SK-N-SH treated with all-trans-retinoic acid at 6 μM for 48 hours (cell line): ENCODE data around the gene NACC1.

Source experiments
- ATAC-seq: fragments of 200-7000 bp; cut with Tn5 transposase; 3 replicates; pipeline ENCODE4 v1.9.1; 2020; ENCODE audit warnings: mild to moderate bottlenecking, moderate library complexity
- ARNTL ChIP-seq: fragments of 450-650 bp; formaldehyde crosslinking; IDR thresholded peaks from 2 replicates; pipeline ENCODE4 v1.5.0; 2020; ENCODE audit warnings: low read depth, mild to moderate bottlenecking, moderate library complexity, borderline replicate concordance
- BACH2 ChIP-seq: fragments of 250-450 bp; sonication (Bioruptor Pico); IDR thresholded peaks from 2 replicates; pipeline ENCODE4 v1.9.0; 2021; ENCODE audit warnings: mild to moderate bottlenecking, borderline replicate concordance
- CSDC2 ChIP-seq: fragments of 250-450 bp; sonication (Bioruptor Pico); IDR thresholded peaks from 2 replicates; pipeline ENCODE4 v1.5.0; 2020; ENCODE audit warnings: mild to moderate bottlenecking, moderate library complexity
- ESRRG ChIP-seq: fragments of 250-450 bp; sonication (Bioruptor Pico); IDR thresholded peaks from 2 replicates; pipeline ENCODE4 v1.6.1; 2021; ENCODE audit warnings: mild to moderate bottlenecking
- GLIS3 ChIP-seq: fragments of 250-450 bp; sonication (Bioruptor Pico); IDR thresholded peaks from 2 replicates; pipeline ENCODE4 v1.5.0; 2020; ENCODE audit warnings: mild to moderate bottlenecking, moderate library complexity
- ISL1 ChIP-seq: fragments of 250-450 bp; sonication (Bioruptor Pico); IDR thresholded peaks from 2 replicates; pipeline ENCODE4 v2.1.2; 2022; ENCODE audit warnings: mild to moderate bottlenecking, moderate library complexity
- OSR1 ChIP-seq: fragments of 250-450 bp; sonication (Bioruptor Pico); IDR thresholded peaks from 2 replicates; pipeline ENCODE4 v1.8.0; 2022; ENCODE audit warnings: moderate library complexity, mild to moderate bottlenecking, inconsistent platforms
- RARB ChIP-seq: fragments of 250-450 bp; sonication (Bioruptor Pico); IDR thresholded peaks from 2 replicates; pipeline ENCODE4 v1.8.0; 2021; ENCODE audit warnings: mild to moderate bottlenecking, moderate library complexity
- SNAI2 ChIP-seq: fragments of 250-450 bp; sonication (Bioruptor Pico); IDR thresholded peaks from 2 replicates; pipeline ENCODE4 v1.5.0; 2020; ENCODE audit warnings: mild to moderate bottlenecking, moderate library complexity
- TCF4 ChIP-seq: fragments of 250-450 bp; sonication (Bioruptor Pico); IDR thresholded peaks from 2 replicates; pipeline ENCODE4 v1.8.0; 2021; ENCODE audit warnings: mild to moderate bottlenecking, moderate library complexity, borderline replicate concordance
- TOX ChIP-seq: fragments of 250-450 bp; sonication (Bioruptor Pico); IDR thresholded peaks from 2 replicates; pipeline ENCODE4 v1.8.0; 2021; ENCODE audit warnings: mild to moderate bottlenecking, moderate library complexity, borderline replicate concordance
- ZC3H10 ChIP-seq: fragments of 250-450 bp; sonication (Bioruptor Pico); IDR thresholded peaks from 2 replicates; pipeline ENCODE4 v1.5.1; 2021; ENCODE audit warnings: mild to moderate bottlenecking, moderate library complexity
- ZFP3 ChIP-seq: fragments of 250-450 bp; sonication (Bioruptor Pico); IDR thresholded peaks from 2 replicates; pipeline ENCODE4 v1.5.0; 2020; ENCODE audit warnings: mild to moderate bottlenecking, moderate library complexity
- ZFP30 ChIP-seq: fragments of 450-650 bp; formaldehyde crosslinking; IDR thresholded peaks from 2 replicates; pipeline ENCODE4 v1.5.0; 2022; ENCODE audit warnings: mild to moderate bottlenecking, moderate library complexity
- ZNF565 ChIP-seq: fragments of 450-650 bp; formaldehyde crosslinking; conservative IDR thresholded peaks from 2 replicates; pipeline ENCODE4 v1.5.0; 2020; ENCODE audit warnings: low read depth, mild to moderate bottlenecking, moderate library complexity
- ZNF70 ChIP-seq: fragments of 450-650 bp; formaldehyde crosslinking; IDR thresholded peaks from 2 replicates; pipeline ENCODE4 v1.5.0; 2020; ENCODE audit warnings: mild to moderate bottlenecking, moderate library complexity
- ZNF8 ChIP-seq: fragments of 450-650 bp; formaldehyde crosslinking; IDR thresholded peaks from 2 replicates; pipeline ENCODE4 v1.5.0; 2020; ENCODE audit warnings: mild to moderate bottlenecking, moderate library complexity
- TF ChIP-seq, protein P1 (sequence below): fragments of 250-450 bp; sonication (Bioruptor Pico); IDR thresholded peaks from 2 replicates; pipeline ENCODE4 v1.8.0; 2021; ENCODE audit warnings: low read depth, mild to moderate bottlenecking, moderate library complexity, borderline replicate concordance
- TF ChIP-seq, protein P2 (sequence below): fragments of 250-450 bp; sonication (Bioruptor Pico); IDR thresholded peaks from 2 replicates; pipeline ENCODE4 v1.8.0; 2020; ENCODE audit warnings: mild to moderate bottlenecking, moderate library complexity, borderline replicate concordance
- TF ChIP-seq, protein P3 (sequence below): fragments of 250-450 bp; sonication (Bioruptor Pico); IDR thresholded peaks from 2 replicates; pipeline ENCODE4 v1.5.0; 2020; ENCODE audit warnings: mild to moderate bottlenecking, moderate library complexity
- TF ChIP-seq, protein P4 (sequence below): fragments of 250-450 bp; sonication (Bioruptor Pico); IDR thresholded peaks from 2 replicates; pipeline ENCODE4 v1.5.1; 2021; ENCODE audit warnings: mild to moderate bottlenecking, moderate library complexity

NACC1 gene

DNA sequence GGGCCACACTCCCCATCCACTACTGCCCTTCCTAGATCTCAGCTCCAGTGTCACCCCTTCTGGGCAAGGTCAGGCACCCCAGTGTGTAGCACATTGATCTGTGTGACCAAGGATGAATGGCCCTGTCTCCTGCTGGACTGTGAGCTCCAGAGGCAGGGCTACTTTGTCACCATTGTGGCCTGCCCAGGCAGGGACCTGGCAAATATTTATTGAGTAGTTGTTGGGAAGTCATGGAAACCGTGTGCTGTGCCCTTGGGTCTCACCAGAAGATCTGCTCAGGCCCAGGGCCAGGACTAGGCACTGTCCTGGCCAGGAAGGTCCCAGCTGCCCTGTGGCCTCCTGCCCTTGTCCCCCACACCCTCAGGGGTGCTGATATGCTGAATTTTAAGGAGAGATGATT lies 10.5 kb downstream of the NACC1 start:
- TF ChIP-seq BACH2 (no peak), CSDC2 (CRISPR knock-in tag) (no peak), ISL1 (no peak), ZFP30 (CRISPR knock-in tag) (no peak), ZFP3 (CRISPR knock-in tag) (no peak), TOX (CRISPR knock-in tag) (no peak), SNAI2 (CRISPR knock-in tag) (no peak)
- ATAC-seq, result no peak

DNA sequence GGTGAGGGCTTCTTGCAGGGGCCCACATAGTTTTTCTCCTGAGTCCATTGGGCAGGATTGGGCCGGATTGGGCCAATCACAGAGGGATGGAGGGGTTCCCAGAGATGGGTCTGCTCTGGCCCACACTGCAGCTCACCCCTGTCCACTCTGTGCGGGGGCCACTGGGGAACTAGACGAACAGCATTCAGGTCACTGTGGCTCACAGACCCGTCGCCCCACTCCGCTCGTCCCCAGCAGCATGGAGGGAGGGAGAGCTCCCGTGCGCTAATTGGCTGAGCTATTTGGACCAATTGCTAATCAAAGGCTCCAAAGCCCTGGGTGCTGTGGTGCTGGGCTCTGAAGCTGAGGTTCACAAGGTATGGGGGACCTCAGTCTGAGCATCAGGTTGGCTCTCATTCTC lies 11.3 kb downstream of the NACC1 start:
- no peak for ATAC-seq
- TF ChIP-seq, protein P1, sequence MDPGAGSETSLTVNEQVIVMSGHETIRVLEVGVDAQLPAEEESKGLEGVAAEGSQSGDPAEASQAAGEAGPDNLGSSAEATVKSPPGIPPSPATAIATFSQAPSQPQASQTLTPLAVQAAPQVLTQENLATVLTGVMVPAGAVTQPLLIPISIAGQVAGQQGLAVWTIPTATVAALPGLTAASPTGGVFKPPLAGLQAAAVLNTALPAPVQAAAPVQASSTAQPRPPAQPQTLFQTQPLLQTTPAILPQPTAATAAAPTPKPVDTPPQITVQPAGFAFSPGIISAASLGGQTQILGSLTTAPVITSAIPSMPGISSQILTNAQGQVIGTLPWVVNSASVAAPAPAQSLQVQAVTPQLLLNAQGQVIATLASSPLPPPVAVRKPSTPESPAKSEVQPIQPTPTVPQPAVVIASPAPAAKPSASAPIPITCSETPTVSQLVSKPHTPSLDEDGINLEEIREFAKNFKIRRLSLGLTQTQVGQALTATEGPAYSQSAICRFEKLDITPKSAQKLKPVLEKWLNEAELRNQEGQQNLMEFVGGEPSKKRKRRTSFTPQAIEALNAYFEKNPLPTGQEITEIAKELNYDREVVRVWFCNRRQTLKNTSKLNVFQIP (CRISPR knock-in tag), result no peak
- TF ChIP-seq ESRRG (no peak), ZNF565 (CRISPR knock-in tag) (no peak), ZC3H10 (CRISPR knock-in tag) (no peak), BACH2 (no peak), ISL1 (no peak), RARB (CRISPR knock-in tag) (no peak), GLIS3 (CRISPR knock-in tag) (no peak), ARNTL (CRISPR knock-in tag) (no peak)
- TF ChIP-seq, protein P2, sequence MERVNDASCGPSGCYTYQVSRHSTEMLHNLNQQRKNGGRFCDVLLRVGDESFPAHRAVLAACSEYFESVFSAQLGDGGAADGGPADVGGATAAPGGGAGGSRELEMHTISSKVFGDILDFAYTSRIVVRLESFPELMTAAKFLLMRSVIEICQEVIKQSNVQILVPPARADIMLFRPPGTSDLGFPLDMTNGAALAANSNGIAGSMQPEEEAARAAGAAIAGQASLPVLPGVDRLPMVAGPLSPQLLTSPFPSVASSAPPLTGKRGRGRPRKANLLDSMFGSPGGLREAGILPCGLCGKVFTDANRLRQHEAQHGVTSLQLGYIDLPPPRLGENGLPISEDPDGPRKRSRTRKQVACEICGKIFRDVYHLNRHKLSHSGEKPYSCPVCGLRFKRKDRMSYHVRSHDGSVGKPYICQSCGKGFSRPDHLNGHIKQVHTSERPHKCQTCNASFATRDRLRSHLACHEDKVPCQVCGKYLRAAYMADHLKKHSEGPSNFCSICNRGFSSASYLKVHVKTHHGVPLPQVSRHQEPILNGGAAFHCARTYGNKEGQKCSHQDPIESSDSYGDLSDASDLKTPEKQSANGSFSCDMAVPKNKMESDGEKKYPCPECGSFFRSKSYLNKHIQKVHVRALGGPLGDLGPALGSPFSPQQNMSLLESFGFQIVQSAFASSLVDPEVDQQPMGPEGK, result no peak
- TF ChIP-seq, protein P3, sequence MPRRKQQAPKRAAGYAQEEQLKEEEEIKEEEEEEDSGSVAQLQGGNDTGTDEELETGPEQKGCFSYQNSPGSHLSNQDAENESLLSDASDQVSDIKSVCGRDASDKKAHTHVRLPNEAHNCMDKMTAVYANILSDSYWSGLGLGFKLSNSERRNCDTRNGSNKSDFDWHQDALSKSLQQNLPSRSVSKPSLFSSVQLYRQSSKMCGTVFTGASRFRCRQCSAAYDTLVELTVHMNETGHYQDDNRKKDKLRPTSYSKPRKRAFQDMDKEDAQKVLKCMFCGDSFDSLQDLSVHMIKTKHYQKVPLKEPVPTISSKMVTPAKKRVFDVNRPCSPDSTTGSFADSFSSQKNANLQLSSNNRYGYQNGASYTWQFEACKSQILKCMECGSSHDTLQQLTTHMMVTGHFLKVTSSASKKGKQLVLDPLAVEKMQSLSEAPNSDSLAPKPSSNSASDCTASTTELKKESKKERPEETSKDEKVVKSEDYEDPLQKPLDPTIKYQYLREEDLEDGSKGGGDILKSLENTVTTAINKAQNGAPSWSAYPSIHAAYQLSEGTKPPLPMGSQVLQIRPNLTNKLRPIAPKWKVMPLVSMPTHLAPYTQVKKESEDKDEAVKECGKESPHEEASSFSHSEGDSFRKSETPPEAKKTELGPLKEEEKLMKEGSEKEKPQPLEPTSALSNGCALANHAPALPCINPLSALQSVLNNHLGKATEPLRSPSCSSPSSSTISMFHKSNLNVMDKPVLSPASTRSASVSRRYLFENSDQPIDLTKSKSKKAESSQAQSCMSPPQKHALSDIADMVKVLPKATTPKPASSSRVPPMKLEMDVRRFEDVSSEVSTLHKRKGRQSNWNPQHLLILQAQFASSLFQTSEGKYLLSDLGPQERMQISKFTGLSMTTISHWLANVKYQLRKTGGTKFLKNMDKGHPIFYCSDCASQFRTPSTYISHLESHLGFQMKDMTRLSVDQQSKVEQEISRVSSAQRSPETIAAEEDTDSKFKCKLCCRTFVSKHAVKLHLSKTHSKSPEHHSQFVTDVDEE, result no peak

DNA sequence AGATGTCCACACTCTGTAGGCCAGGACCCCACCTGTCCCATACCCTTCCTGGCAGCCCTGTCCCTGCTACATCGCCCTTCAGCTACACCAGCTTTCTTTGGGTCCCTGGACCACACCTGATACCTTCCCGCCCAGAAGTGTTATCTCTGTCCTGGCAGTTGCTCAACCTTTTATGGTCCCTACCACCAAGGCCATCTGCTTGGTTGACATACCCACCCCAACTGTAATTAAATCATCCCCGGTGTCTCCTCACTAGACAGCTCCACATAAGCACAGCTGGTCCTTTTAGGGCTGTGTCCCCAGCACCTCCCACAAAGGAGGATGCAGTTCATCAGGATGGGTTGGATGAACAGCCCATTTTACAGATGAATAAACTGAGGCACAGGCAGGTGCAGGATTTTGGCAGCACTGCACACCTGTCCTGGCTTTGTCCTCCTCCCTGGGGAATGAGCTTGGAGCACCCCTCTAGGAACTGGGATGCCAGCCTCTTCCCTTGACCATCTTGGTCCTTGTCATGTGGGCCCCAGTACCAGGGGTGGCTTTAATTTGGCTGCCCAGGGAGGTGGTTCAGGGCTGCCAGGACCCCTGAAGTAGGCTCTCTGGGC lies 12.9 kb downstream of the NACC1 start:
- ATAC-seq, result no peak
- TF ChIP-seq OSR1, result no peak
- TF ChIP-seq ARNTL (CRISPR knock-in tag), result no peak
- TF ChIP-seq ESRRG, result no peak
- no peak for TF ChIP-seq TCF4
- no peak for TF ChIP-seq RARB (CRISPR knock-in tag)
- TF ChIP-seq, protein P2, result no peak
- TF ChIP-seq ZNF565 (CRISPR knock-in tag), result no peak
- TF ChIP-seq, protein P1 (CRISPR knock-in tag), result no peak
- TF ChIP-seq TOX (CRISPR knock-in tag), result no peak
- no peak for TF ChIP-seq SNAI2 (CRISPR knock-in tag)
- TF ChIP-seq ISL1, result no peak
- TF ChIP-seq GLIS3 (CRISPR knock-in tag), result no peak
- no peak for TF ChIP-seq ZNF8
- TF ChIP-seq ZFP3 (CRISPR knock-in tag), result no peak
- TF ChIP-seq, protein P4, sequence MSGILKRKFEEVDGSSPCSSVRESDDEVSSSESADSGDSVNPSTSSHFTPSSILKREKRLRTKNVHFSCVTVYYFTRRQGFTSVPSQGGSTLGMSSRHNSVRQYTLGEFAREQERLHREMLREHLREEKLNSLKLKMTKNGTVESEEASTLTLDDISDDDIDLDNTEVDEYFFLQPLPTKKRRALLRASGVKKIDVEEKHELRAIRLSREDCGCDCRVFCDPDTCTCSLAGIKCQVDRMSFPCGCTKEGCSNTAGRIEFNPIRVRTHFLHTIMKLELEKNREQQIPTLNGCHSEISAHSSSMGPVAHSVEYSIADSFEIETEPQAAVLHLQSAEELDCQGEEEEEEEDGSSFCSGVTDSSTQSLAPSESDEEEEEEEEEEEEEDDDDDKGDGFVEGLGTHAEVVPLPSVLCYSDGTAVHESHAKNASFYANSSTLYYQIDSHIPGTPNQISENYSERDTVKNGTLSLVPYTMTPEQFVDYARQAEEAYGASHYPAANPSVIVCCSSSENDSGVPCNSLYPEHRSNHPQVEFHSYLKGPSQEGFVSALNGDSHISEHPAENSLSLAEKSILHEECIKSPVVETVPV, result no peak
- no peak for TF ChIP-seq ZNF70 (CRISPR knock-in tag)
- no peak for TF ChIP-seq ZC3H10 (CRISPR knock-in tag)
- TF ChIP-seq, protein P3, result no peak
- no peak for TF ChIP-seq BACH2
